IPS-NIHi11 (cell line): ENCODE data around the gene RNF208.

Experiments used
- DNase-seq: peaks from one replicate; pipeline ENCODE4 v3.0.0; 2012; ENCODE audit warnings: mixed read lengths, low spot score

The RNF208 gene

DNA sequence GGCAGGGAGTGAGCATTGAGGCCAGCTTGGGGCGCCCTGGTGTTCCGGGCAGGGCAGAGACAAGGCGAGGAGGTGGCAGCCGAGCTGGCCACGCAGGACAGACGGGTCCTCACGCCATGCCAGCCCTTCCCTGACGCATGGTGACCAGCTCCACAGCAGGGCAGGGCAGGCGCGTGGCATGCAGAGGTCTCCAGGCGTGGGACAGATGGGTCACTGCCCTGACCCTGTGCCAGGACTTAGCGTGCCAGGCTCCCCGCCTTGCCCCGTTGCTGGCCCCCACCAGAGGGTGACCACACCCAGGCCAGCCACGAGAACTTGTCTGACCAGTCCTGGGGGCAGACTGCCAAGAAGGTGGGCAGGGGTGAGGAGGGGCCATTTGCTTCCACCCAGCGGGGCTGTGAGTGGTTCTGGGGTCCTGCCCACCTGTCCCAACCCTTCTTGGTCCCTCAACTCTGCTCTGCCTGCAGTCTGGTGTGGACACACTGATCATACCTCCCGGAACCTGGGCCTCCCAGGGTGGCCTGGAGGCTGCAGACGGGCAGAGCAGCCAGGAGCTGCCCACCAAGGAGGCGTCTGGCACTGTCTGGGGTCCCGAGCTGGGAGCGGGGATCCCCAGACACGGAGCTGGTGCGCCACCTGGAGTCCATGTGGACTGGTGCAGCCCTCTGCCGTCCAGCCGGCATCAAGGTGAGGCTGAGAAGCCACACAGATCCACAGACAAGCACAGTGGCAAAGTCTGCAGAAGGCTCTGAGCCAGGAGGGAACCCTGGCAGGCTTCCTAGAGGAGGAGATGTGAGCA lies 5.2 kb upstream of the RNF208 start, which contains the start of gene RNF224:
TSS of gene RNF224 (plus strand) at position 449 of the 799 bp plus-strand sequence. CDS start 834 bp downstream, outside the sequence.
- peak; percentile 78 for DNase-seq

DNA sequence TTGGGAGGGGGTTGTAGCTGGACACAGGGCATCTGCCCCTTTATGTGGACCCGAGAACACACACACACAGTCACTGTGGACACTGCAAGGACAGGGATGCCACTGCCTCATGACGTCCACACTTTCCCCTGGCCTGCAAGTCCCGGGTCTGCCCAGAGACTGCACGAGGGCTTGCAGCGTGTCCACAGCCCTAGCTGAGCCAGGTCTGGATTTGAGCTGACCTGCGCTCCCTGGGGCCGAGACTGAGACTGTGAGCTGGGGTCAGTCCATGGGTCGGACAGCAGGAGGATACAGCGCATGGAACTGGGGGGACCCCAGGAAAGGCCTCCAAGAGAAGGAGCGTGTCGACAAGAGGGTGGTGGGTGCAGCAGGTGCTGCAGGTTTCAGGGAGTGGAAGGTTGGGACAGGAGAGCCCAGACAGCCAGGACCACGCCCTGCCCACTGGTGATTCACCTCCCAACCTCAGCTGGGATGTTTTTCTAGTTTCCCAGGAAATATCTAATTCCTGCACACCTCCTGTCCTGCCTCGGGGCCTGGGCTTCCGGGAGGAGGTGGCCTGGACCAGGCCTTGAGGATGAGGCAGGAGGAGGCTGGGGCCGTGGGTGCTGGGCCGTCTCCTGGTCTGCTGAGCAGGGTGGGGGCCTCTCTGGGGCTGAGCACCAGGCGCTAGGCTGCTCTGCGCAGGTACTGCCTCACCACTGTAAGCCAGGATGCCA lies 4.5 kb upstream of the RNF208 start:
- no peak for DNase-seq

DNA sequence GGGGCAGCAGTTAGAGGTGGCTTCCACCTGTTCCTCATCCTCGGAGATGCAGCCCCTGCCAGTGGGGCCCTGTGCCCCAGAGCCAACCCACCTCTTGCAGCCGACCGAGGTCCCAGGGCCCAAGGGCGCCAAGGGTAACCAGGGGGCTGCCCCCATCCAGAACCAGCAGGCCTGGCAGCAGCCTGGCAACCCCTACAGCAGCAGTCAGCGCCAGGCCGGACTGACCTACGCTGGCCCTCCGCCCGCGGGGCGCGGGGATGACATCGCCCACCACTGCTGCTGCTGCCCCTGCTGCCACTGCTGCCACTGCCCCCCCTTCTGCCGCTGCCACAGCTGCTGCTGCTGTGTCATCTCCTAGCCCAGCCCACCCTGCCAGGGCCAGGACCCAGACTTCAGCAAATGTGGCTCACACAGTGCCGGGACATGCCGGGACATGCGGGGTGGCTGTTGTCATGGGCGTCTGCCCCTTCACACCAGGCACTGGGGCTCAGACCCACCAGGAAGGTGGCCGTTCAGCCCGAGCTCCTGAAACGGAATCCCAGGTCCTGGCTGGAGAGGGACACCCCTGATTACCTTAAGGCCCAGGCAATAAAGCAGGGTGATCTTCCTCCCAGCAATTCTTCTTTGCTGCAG lies 3.8 kb upstream of the RNF208 start:
- no peak for DNase-seq

DNA sequence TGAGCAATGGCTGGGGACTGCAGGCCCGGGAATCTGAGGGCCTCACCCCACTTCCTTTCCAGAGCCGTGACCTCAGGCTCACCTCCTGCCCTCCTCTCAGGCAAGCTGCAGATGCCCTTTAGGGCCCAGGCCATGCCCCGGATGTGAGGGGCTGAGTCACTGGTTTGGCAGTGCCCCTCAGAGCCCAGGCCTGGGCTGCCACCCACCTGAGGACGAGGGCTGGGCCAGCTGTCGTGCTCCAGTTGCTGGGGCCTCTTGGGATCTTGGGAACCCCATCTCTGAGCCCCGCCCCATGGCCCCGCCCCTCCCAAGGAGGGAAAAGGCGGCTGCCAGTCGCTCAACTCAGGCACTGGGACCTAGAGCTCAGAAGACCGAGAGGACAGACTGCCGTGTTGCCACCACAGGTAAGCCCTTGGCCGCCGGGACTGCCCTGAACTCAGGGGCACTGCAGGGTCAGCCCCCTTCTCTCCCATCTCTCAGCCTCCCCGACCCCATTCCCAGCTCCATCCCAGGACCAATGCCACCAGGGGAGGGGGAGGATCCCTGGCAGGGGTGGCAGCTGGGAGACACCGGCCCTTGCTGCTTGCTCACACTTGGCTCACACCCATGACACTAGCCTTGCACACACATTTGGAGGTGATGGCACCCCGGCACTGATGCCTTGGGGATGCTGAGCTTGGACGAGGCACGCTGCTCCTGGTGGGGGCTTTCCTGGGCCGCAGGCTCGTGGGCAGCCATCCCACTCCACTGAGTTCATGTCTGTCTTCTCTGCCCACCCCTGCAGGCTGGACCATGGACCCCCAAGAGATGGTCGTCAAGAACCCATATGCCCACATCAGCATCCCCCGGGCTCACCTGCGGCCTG lies 3.0 kb upstream of the RNF208 start, which contains the start of gene CYSRT1:
TSS of gene CYSRT1 (plus strand) at position 345 of the 865 bp plus-strand sequence. CDS start at position 793, 448 bp downstream.
- no peak for DNase-seq

DNA sequence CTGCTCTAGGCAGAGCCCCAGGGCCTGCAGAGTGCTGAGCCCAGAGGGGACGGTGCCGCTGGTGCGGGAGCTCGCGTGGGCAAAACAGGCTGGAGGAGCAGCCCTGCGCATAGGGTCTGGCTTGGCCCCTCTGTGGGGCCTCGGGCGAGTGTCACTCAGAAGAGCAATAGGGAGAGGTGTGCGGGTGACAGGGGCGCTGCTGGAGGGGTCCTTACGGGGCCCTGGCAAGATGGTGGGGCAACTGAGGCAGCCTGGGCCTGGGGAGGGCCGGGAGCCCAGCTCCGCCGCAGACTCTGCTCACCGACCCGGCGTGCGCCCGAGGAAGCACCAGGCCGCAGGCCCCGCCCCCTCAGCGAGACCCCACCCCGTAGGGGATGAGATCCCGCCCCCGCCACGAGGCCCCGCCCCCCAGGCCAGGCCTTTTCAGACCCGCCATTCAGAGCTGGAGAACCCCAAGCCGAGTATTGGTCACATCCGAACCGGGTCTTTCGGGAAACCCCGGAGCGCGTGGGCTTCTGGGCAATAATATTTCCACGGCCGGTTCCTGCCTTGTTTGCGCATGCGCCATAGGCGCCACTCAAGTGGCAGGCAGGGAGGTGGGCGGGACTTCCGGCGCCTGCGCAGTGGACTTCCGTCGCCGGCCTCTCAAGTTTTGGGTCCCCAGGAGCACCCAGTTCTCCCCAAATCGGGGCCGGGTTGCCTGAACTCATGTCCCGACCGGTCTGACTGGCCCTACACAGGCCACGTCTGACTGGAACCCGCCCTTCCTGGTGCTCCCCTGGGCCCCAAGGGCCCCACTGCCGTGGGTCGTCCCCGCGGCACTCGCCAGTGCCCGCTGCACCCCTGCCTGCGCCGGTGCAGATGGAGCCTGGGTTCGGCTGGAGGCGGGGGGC lies 1.3 kb upstream of the RNF208 start:
- peak; percentile 91 for DNase-seq

DNA sequence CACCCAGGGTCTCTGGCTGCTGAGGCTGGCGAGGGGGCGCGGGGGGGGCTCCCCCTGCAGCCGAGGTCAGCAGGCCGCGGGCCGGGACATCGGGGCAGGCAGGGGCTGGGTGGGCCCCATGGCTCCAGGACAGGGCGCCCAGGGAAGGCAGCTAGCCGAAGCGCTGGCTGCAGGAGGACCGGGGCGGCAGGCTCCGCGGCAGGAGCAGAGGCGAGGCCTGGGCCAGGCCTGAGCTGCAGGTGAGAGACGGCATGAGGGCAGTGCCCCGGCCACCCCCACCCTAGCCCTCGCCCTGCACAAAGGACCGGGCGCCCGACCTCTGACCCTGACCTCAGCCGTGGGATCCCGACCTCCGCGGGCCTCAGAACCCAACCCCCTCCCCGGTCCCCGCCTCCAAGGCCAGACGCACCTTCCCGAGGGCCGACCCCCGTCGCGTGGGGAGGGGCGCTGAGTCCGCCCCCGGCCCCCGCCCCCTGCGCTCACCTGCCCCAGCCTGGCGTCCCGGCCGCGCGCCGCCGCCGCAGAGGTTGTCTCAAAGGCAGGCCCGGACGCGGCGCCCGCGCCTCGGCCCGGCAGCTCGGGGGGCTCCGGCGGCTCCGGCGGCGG lies 431 bp downstream of the RNF208 start:
- peak; percentile 61 for DNase-seq

DNA sequence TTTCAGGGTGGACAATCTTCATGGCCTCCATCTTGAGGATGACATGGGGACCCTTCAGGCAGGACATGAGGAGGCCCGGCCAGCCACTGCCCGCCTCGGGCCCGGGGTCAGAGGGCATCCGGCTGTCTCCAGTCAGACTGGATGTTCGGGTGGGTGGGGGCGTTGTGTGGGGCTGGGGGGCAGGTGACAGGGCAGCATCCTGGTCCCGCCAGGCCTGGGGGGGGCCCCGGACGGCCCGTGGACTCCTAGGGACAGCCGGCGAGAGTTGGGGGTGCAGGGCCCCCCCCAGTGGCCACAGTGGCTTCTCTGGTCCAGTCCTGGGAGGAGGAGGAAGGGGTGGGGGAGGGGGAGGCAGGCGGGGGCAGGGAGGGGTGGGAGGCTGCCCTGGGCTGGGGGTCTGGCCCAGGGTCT lies 940 bp downstream of the RNF208 start:
- no peak for DNase-seq

DNA sequence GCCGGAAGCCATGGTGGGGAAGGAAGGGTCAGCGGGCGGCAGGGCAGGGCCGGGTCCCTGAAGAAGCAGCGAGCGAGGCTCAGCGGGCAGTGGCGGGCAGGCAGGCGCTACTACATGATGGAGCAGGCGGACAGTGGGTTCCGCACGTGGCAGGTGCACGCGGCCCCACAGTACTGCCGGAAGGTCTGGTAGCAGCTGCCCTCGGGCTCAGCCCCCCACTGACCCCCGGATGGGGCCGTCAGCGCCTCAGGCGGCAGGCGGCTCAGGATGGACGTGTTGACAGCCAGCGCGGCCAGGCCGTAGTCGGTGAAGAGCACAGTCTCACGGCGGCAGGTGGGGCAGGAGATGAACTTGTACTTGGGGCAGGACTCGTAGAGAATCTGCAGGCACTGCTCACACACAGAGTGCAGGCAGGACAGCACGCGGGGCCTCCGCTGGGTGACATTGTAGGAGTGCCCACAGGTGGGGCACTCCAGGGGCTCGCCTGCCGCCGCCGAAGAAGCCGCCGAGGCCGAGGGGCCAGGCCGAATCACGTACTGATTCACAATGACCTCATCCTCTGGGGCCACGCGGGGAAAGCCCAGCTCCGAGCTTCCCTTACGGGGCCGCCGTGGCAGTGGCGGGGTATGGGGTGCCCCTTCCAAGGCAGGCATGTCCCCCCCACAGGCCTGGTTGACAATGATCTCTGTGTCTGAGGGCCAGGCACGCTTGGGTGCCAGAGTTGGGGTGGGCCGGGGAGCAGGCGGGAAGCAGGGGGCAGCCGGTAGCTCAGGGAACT lies 1.5 kb downstream of the RNF208 start:
- DNase-seq, result peak; percentile 8

DNA sequence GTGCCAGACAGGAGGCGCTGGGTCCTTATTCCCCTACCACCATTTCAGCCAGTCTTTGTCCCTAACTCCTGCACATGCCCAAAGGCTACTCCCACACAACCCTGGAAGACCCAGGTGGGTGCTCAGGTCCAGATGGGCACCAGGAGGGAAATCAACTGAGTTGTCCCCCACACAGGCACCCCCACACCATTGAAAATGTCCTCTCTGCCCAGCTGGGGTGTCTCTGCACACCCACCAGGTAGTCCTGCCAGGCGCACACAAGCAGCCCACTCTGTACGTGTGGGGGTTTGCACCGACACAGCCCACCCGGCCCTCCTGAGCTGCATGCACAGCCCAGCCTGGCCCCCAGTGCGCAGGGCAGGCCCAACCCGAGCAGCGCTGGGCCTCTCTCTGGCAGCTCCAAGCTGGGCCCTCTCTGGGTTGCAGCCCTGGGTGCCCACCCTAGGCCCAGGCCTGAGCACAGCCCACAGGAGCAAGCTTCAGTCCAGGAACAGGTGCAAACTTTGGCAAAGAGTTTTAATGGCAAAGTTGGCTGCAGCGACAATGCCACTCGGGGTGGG lies 2.2 kb downstream of the RNF208 start:
- no peak for DNase-seq

DNA sequence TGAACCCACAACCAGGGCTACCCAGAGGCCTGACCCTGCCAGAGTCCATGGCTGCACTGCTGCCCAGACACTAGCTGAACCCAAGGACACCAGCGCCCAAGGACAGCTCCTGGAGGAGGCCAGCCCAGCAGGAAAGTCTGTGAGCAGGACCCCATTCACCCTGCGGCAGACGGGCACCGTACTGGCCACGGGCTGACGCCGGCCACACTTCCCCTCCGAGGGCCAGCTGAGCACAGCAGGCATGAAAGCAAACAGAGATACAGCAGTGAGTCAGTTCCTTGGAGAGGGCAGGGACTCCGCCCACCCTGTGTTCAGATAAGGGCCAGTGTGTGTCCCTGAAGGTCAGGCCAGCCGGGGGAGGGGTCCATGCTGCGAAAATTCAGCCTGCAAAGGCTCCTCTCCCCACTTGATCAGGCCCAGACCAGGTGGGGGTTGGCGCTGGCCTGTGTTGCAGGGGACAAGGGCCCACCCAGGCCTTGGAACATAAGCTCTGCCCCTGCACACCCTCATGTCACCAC lies 3.2 kb downstream of the RNF208 start:
- peak; percentile 23 for DNase-seq

DNA sequence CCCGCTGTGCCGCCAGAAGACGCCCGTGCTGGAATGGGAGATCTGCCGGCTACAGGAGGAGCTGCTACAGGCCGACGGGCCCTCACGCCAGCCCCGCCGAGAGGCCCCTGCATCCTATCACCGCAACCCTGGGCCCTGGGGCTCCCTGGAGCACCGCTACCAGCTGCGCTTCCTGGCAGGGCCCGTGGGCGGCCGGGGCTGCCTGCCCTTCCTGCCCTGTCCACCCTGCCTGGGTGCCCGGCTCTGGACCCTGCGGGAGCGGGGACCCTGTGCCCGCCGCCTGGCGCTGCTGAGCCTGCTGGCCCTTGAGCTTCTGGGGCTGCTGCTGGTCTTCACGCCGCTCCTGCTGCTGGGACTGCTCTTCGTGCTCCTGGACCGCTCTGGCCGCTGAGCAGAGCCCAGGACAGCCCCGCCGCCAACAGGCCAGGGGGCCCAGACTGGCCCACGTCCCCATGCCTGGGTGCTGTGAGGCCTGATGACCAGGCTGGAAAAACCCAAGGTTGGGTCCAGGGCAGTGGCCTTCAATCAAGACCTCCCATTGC lies 3.8 kb downstream of the RNF208 start:
- DNase-seq, result no peak

DNA sequence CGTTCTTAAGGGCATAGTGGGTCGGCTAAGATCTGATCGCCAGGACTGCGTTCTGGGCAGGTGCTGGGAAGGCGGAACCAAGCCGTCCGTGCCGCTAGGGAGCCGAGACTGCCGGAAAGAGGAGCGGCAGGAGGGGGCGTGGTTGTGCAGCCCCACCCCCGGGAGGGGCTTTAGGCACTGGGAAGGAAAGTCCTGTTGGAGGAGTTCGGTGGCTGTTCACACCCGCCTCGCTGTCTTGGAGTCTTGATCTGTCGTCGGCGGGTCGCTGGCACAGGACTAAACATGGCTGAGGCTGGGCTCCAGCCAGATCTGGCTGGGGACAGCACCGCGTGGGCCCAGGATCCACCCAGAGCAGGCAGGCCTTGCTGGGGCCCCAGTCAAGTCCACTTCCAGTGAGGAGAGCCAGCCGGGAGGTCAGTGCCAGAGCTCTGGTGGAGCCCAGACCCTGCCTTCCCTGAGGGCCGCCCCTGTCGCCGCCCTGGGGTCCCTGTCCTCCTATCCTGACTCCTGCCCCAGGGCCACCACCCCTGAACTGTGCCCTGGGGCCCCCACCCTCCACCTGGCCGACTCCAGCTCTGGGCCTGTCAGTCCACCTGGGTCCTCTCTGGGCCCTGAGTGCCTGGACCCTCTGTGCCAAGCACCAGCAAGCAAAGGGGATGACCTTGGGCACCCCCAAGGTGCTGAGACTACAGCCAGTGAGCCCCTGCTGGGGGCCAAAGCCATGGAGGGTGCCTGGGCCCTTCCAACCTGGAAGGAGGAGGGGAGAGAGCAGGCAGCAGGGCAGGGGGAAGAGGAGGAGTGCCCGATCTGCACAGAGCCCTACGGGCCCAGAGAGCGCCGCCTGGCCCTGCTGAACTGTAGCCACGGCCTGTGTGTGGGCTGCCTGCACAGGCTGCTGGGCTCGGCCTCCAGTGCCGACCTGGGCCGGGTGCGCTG lies 4.5 kb downstream of the RNF208 start:
- DNase-seq, result peak; percentile 94

DNA sequence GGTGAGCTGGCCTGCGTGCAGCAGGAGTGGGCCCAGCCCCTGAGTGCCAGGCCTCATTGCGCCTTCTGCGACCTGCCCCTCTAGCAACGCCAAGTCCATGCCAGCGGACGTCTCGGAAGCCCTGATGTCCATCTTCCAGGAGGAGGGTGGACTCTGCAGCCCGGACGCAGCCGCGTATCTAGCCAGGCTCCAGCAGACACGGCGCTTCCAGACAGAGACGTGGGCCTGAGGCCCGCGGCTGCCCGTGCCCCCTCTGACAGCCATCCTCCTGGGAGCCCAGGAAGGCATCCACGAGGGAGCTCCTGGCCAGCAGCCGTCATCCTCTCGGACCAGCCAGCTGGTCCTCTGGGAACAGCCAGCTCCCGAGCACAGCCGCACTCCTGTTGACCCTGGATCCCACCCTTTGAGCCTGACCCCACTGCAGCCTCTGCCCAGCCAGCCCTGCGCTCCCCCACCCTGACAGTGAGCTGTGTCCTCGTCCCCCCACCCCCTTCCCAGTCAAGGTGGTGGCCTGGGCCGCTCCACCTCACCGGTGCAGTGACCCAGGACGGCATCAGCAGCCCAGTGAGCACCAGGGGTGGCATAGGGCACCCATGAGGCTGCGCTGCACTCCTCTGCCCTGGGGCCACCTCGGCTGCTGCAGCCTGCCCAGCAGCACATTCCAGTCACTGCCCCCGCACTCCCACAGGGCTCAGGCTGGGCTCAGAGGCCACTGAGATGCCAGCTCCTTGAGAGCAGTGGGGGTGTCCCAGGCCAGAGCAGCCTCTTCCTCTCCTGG lies 5.7 kb downstream of the RNF208 start:
- no peak for DNase-seq

DNA sequence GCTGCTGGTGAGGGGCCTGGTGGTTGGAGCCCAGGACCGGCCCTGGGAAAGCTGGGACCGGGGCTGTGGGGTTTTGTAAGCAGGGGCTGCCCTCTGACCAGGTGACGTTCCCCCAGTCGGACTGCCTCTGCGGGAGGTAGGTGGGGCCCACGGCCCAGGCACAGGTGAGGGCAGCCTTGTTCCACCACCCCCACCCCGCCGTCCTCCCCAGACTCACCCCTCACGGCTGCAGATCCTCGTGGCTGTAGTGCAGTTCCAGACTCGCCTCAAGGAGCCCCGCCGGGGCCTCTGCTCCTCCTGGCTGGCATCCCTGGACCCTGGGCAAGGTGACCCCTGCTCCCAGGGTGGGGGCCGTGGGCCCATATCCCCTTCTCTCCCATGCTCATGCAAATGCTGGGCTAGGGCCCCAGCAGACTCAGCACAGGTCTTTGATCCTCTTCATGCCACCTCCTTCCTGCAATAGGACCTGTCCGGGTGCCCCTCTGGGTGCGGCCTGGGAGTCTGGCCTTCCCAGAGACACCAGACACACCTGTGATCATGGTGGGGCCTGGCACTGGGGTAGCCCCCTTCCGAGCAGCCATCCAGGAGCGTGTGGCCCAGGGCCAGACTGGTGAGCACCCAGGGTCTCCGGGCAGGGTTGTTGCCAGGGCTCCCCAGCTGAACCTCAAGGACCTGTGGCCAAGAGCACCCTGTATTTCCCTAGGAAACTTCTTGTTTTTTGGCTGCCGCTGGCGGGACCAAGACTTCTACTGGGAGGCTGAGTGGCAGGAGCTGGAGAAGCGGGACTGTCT lies 6.6 kb downstream of the RNF208 start:
- DNase-seq, result no peak

DNA sequence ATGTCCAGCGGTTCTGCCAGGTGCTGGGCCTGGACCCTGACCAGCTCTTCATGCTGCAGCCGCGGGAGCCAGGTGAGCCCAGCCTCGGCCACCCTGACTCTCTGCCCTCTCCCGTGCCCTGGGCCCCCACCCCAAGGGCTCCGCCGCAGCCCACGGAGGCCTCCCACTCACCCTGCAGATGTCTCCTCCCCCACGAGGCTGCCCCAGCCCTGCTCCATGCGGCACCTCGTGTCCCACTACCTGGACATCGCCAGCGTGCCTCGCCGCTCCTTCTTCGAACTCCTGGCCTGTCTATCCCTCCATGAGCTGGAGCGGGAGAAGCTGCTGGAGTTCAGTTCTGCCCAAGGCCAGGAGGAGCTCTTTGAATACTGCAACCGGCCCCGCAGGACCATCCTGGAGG lies 7.4 kb downstream of the RNF208 start:
- DNase-seq, result no peak
